ENCODE measurements around the gene MYCBP2.
A peak's percentile ranks its signal among the peaks of the same experiment; 100 is the strongest.

MYCBP2 gene

DNA sequence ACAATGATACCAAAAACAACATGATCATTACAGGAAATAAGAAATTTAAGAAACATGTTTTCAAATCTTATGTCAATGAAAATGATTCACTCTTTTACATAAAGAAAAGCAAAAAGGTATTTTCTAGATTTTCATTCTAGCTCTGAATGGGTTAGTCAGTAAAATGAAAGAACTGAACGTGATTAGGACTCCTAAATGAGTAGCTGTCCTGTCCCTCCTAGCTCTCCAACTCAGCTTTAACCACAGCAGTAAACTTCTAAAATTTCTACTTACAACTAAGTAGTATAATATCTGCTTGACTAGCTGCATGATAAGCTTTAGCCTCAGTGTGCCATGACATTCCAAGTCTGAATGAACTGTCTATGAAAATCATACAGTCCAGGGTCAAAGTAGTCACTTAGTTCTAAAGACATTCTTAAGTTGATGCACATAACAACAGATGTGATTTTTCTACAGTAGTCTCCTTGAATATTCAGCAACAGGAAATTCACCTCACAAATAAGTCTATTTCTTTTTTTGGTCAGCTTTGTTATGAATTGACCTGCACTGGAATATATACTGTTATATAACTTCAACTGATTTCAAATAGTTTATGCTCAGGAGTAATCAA lies 136.4 kb downstream of the MYCBP2 start:
- no peak for DNase-seq

DNA sequence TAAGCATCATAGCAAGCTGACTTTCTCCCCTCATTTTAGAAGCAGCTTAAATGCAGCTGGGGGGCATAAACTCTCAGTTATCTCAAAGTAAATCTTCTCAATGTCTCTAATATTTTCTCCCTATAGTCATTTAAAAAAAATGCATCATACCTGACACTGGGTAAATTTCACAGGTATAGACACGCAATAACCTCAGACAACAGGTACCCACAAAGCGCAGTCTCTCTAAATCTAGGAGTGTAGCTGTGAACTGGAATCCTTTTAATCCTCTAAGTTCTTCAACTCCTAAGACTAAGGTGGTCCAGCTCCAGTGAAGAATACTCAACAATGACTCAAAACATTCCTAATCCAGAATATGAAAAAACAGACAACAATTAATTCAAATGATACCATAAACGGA lies 141.2 kb downstream of the MYCBP2 start:
- DNase-seq, result no peak

DNA sequence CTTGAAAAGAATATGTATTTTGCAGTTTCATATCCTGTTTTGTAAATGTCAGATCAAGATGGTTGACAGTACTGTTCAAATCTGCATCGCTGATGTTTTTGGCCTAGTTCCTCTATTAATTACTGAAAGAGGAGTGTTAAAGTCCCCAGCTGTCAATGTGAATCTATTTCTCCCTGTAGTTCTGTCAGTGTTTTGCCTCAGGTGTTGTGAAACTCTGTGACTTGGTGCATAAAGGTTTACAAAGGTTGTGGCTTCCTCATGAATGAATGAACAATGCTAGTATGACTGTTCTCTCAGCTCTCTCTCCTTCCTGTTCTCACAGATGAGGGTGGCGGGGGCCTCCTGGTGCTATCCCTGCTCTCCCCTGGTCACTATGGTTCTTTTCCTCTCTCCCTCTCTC lies 142.4 kb downstream of the MYCBP2 start:
- DNase-seq, result no peak

DNA sequence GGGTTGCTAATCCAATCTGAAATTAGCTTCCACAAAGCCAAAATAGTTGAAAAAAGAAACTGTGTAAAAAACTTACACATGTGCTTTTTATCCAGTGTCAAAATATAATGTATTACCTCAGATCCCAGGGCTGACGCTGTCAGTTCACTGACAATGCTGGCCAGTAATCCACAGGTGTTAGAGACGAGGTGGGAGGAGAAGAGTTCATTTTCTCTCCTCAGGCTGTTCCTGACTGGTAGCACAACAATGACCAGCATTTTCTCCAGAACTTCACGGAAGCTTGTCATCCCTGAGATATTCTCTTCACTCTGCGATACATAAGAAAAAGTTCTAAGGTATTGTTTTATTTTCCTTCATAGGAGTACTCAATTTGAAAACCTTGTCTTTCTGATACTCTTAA lies 146.9 kb downstream of the MYCBP2 start:
- DNase-seq, result no peak

DNA sequence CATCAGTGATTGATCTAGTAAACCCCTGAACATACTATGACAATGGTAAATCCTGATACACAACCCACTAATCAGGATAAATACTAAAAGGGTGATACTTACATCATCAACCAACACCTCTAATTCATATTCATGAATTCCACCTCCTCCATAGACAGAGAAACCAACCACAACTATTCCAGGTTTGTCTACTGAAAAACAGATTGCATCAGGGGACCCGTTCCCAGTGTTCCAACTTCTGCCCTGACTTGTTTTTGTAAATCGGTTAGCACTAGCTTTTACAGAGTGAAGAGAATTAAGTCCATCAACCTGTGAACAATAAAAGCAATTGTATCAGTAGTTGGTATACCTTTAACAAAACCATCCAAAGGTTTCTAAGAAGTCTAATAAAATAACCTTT lies 149.2 kb downstream of the MYCBP2 start:
- no peak for DNase-seq

DNA sequence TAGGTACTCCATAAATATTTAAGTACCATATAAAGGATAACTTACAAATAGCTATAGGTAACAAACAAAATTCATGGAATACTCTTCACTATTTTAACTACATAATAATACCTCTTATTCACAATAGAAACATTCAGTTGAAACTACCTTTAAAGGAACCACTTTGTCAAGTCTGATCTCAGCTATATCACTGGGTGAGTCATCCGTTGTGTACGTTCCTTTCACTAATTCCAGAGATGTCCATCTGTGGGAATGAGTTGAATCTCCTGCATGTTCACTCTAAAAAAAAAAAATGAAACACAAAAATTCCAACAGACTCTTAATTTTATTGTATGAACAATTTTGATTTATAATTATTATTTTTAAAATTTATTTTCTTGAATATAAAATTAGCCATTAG lies 150.5 kb downstream of the MYCBP2 start:
- DNase-seq, result peak; percentile 57

DNA sequence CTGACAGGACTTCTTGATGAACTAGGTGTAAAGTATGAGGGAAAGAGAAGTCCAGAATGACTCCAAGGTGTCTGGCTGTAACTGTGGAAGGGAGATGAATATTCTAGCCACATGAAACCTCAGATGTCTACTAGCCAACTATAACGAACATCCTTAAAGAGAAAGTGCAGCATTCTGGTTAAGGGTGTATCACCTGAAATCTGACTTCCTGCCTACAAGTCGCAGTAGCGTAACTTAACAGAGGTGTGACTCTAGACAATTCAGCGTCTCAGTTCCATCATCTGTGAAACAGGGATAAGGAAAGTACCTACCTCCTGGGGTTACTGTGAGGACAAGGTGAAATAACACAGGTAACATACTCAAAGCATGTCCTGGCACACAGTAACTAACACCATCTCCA lies 154.2 kb downstream of the MYCBP2 start:
- DNase-seq, result no peak

DNA sequence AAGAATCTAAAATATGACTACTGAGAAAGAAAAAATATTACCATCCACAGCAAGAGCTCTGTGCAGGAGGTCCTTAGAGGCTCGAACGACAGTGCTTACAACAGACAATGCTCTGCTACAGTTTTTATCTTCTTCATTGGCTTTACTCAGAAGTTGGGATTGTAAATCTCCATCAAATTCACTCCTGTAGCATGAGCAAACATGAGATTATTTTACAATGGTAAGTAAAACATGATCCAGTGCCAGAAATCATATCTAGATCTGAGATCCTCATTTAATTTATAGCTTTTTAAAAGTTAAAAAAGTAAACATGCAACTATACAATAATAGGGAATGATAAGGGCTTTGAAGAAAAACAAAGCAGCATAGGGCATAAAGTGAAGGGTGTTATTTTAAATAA lies 155.4 kb downstream of the MYCBP2 start:
- no peak for DNase-seq

DNA sequence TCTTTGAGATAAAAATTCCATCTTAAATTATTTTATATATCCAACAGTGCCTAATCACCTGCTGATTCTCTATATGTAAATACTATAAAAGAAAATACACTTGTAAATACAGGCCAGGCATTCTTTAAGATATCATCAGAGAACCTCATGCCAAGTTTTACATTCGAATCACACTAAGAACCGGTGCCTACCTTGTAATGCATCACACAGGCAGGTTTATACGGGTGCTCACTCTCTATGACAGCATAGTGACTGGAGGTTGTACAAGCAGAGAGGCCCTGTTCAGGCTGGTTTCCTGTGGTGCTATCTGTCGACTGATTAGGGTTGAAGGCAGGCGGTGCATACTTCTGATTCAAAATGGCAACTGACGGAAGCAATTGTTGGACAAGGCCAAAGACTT lies 158.7 kb downstream of the MYCBP2 start:
- no peak for DNase-seq

DNA sequence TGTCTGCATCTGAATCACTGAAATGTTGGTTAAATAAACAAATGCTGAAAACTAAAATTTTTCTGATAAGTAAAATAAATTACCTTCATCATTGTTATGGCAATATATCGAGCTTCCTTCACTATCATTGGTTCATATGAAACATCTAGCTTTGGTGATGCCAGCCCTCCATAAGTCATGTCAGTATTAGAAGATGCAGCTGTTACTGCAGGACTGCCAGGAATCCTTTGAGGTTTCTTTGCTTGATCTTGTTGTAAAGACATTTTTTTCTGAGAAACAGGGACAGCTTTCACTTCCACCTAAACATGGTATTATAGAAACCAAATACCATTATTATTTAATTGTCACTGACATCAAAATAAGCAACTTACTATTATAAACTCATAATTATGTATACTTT lies 176.2 kb downstream of the MYCBP2 start:
- DNase-seq, result no peak

DNA sequence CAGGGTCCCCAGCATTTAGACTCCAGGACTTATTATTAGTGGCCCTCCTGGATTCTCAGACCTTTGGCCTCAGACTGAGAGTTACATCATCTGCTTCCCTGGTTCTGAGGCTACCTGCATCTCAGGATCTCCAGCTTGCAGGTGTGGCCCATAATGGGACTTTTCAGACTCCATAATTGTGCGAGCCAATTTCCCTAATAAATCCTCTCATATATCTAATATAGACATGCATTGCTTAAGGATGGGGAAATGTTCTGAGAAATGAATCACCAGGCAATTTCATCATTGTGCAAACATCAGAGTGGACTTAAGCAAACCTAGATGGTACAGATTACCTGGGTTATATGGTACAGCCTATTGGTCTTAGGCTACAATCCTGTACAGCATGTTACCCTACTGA lies 183.5 kb downstream of the MYCBP2 start:
- peak; percentile 1 for DNase-seq

DNA sequence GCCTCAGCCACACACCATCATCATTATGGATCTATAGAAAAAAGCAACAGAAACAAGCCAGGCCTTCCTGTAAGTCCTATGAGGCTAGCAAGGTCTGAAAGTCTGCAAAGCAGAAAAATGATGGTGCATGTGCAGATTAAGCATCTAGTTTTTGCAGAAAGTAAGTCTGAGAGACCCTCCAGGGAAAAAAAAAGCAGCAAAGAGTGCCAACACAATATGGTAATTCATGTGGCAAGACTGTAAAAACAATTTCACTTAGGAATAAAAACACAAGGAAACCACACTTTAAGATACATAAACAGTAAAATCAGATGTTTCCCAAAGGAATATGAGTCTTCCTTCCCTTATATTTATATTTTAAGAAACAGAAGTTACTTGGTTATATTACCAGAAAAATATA lies 187.6 kb downstream of the MYCBP2 start:
- DNase-seq, result no peak

DNA sequence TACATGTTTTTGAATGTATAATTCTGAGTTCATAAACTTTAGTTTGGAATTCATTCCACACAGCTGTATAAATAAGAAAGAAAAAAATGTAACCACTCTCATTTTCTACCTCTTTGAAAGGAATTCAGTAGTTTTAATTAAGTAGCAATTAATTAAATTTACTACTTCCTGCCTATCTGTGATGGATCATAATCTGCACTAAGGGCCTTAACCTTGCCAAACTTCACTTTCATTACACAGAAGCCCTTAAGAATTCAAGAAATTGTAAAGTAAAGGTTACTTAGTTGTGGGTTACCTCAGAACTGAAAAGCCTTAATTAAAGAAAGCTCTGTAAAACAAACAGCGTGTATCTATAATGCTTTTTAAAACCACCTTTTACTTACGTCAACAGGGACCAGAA lies 188.1 kb downstream of the MYCBP2 start:
- DNase-seq, result no peak

DNA sequence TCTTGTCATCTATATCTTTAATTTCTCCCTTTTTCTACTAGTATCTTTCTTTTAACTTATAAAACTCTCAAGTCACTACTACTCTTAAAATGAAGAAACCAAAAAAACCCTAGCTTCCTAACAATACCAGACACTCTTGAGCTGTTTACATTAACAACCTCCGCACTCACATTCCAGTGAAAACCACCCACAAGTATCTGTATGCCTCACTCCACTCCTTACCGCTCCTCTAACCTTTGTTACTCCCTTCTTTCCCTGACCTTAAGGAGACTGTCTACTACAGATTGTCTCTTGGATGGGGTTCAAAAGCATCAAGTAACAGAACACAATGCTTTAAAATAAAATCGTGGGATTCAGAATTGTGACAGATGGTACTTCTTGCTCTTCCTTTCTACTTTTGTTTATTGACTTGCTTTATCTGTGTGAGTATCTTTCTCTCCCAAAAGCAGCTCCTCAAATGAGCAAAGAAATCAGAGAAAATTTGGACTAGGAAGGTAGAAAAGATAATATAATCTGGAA lies 189.9 kb downstream of the MYCBP2 start:
- peak; percentile 47 for DNase-seq

DNA sequence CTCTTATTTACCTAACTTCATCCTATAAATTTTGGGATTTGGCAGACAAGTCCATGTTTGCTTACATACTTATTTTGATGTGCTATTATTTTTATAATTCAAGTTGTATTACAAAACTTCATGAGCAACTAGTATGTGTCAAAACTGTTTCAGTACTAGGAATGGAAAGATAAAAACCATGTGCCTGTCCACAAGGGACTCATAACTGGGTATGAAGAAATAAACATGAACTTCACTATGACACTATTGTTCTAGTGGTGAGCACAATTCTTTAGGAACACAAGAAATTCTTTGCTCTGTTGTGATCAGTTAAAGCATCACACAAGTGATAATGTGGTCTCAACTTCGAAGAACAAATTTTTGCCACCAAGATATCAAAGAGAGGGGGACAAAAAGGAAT lies 202.5 kb downstream of the MYCBP2 start:
- DNase-seq, result no peak

DNA sequence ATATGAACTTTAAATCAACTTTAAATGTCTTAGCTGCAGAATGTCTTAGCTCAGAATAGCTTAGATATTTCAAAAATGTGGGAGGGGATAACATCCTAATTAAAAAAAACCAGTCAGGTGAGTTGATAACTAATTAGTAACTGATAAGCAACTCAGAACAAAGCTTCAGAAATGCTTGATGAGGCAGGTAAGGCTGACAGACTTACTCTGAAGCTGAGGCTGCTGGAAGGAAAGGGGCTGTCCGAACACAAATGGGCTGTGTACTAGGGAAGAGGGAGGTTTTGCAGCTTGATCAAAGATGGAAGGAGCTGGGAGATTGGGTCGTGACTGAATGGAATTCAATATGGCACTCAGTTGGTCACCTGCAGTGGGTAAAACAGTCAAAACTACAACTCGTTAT lies 208.8 kb downstream of the MYCBP2 start:
- no peak for DNase-seq

DNA sequence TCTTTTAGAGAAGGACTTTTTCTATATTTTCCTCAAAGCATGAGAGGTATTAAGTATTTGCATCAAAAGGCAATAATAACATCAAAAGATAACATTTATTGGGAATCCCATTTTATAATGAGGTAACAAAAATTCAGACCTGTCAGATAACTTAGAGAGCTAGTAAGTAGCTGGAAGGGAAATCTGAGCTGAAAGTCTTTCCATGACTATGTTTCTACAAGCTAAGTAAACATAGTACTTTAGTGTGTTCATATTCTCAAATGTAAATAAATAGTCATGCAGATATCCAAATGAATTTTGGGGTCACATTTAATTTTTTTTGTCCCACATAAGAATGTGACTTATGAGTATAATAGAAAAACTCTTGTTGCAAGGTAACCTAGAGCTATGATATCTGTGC lies 212.6 kb downstream of the MYCBP2 start:
- DNase-seq, result no peak

DNA sequence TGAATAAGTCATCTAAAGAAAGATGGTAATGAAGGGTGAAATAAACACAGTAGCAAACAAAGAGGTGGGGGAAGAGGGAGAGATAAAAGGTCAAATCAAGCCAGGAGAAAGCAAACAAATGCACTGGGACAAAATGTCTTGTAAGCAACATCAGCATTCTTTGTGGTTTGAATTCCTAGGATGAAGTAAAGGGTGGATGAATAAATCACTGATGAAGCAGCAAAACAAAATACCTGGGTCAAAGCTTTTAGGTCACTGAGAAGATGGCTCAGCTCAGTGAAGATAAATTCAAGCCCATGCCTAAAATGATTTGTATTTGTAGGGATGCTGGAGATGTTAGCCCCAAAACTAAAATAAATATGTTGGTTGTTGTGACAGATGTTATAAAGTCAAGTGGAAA lies 213.4 kb downstream of the MYCBP2 start:
- DNase-seq, result peak; percentile 12

DNA sequence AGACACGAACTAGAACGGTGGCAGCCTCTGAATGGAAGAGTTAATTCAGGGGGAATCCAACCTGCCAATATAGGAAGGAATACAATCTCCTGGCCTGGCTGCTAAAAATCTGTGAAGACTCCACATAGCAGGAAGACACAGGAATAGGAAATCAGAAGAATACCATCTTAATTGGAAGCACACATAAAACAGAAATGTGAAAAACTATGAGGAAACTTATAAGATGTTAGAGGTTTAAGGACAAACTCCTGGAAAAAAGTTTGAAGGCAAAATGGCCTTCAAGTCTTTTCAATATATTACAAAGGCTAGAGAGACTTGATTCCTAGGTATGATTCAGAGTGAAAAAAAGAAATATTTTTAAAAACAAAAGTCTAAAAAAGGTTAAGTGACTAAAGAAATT lies 221.8 kb downstream of the MYCBP2 start:
- no peak for DNase-seq

DNA sequence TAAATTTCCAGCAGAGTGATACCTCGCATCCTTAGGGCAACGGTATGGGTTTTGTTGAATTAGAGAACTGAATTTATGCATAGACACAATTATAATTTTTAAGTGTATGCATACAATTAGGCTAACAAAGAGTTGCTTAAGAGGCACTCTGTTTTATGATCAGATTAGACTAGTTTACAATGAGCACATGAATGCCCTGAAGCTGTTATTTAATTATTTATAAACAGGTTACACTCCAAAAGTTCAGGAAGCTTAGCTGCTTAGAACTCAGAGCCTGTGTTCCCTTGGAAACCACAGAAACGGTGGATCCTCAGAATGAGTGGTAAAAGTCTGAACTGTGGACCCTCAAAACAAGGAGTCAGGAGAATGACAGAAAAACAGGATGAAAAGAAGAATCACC lies 227.5 kb downstream of the MYCBP2 start:
- DNase-seq, result no peak

DNA sequence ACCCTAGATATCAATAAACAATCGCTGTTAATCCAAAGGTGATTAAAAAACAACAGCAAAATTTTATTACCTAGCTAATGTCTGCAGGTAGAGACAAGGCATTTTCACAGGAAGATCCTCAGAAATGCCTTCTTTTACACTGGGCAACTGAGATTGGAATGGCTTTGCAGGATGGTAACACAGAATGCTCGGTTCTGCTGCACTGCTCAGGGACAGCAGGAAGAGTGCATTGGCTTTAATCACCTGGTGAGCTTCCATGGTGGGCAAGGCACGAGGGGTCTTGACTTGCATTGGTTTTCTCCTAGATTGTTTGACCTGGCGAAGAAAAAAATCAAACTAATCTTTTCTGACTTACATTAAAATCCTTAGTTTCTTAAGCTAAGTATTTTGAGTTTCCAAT lies 231.6 kb downstream of the MYCBP2 start:
- DNase-seq, result no peak

DNA sequence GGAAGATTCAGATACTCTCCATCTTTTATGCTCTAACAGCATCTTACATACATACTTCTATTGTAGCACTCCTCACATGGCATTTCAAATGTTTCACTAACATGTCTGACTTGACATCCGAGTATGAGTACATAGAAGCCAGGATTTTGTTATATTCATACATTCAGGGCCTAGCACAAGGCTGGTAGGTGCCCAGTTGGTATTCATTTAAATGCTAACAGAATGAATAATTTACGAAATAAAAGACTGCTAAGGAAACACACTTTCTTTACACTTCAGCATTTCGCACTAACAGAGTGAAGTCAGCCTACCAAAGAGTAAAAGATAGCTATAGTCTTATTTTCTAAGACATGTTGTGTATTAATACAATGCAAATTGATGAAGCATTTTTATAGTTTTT lies 232.1 kb downstream of the MYCBP2 start:
- DNase-seq, result no peak

DNA sequence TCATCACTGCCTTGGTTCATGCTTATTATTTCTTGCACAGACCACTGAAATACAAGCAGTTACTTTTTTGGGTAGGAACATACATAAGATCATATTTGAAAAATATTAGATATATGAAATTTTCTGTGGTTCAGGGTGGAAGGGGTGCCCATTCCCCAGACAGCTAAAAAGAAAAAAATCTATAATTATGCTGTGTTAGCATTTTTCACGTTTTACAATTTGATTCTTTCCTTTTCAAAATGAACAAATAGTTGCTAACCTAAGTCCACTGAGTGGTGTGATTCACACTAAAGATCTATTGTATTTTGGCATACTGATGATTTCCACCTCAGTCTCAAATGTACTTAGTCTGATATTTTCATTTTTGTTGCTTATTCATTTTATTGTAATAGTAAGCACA lies 233.2 kb downstream of the MYCBP2 start:
- no peak for DNase-seq

DNA sequence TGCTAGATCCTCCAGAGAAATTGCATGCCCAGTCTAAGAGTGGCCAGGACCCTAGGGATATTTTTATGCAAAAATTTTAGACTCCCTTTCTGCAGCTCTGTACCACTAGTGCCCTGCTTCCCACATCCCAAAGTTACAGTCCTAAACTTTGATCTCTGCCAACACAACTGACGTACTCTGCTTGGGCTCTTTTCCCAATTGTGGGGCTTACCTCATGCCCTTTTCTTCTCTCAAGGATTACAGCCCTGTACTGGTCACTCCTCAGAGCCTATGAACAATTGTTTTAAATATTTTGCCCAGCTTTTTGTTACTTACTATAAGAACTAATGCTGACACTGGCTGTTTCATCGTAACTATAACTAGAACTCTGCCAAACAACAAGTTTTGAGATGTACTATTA lies 242.1 kb downstream of the MYCBP2 start:
- DNase-seq, result no peak

DNA sequence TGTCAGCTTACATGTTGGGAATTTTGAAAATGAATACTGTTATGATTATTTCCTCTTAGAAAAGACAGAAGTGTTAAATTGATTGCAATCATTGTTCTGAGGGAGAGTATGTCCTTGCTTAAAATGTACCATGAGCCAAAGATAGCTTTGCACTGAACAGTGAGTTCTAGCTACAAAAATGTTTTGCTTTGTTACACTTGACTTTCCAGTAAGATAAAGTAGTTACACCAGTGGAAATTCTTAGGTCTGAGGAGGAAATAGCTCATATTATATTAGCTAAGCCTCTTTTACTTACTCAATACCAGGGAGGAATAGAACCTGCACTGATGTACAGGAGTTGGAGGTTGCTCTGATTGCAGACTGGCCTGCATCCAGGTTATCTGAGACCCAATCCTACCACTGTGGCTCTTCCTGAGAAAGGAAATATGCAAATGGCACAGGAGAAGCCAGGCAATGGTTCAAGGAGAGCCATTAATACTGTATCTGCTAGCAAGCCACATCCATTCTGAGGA lies 246.9 kb downstream of the MYCBP2 start:
- DNase-seq, result no peak

Data from EL (cell line).